Muscle of leg (tissue), 11 donors: ENCODE data around the gene LYST. TPM values are rescaled to one million over a fixed set of nuclear protein-coding genes. Genes with fewer than 3 reads are reported as not detected.
"Not testable (repeated sequence)": the region's sequence is repeated elsewhere in the genome, so short reads cannot be mapped to it uniquely, and the experiment has no call there.

ENCODE experiments used
- DNase-seq: peaks from one replicate; pipeline ENCODE4 v3.0.0; 2013
- H3K27ac ChIP-seq: one replicate; pipeline ENCODE4 v1.5.1; 2013; ENCODE audit warnings: mild to moderate bottlenecking, low read length, control low read depth
- H3K27me3 ChIP-seq: one replicate; pipeline ENCODE4 v1.6.1; 2013; ENCODE audit warnings: low read length; ENCODE audit not compliant: control insufficient read depth, insufficient read depth
- H3K36me3 ChIP-seq: one replicate; pipeline ENCODE4 v1.6.1; 2013; ENCODE audit warnings: low read length; ENCODE audit not compliant: control insufficient read depth, insufficient read depth
- H3K4me1 ChIP-seq: one replicate; pipeline ENCODE4 v1.6.1; 2013; ENCODE audit warnings: low read length; ENCODE audit not compliant: control insufficient read depth, insufficient read depth
- H3K4me3 ChIP-seq: one replicate; pipeline ENCODE4 v1.5.1; 2013; ENCODE audit warnings: low read length, control low read depth
- H3K9me3 ChIP-seq: replicated peaks from 2 replicates; pipeline ENCODE4 v1.6.1; 2013; ENCODE audit warnings: low read depth, low read length; ENCODE audit not compliant: control insufficient read depth
- WGBS: methylation state at CpG from one replicate; pipeline ENCODE4 v1.1.5; 2013; ENCODE audit warnings: missing lambda C conversion rate; ENCODE audit not compliant: insufficient coverage; 5-methylcytosine and 5-hydroxymethylcytosine counted together
- polyA plus RNA-seq, 8 donors: library from polyadenylated mRNA; unstranded; fragments of 120-200 nt; gene quantifications; one replicate each; pipeline versions ENCODE4 v1.2.1 to v1.2.3, GENCODE V29; 2013; ENCODE audit warnings: inconsistent platforms in 1 of 8, low replicate concordance in 1 of 8; ENCODE audit not compliant: insufficient read length in 8 of 8, insufficient read depth in 1 of 8
- total RNA-seq: library from RNA; stranded (reverse); fragments of 120-200 nt; gene quantifications from one replicate; pipeline ENCODE4 v1.2.4, GENCODE V29; 2013

The LYST gene
- total and polyA plus RNA-seq, 9 donors, result 4.2 to 10.2 (median 5.5) TPM

- no peaks in the 10 kb centered on the region for H3K27me3 ChIP-seq
- no peak overlapping the region for H3K4me3 ChIP-seq
- no peaks in the 10 kb centered on the region for H3K9me3 ChIP-seq
- H3K4me1 ChIP-seq, result peaks cover 7% of the 10 kb centered on the region
- no peak overlapping the region for H3K27ac ChIP-seq
- no peaks in the 10 kb centered on the region for H3K36me3 ChIP-seq
- 79% methylated on average over 12 of the region's 12 CpGs for WGBS
- no peak for DNase-seq
Observed at GRCh38 chr1:235907187-235907896, 40.6 kb upstream of the LYST start.

GRCh38 chr1:235906436-235906835 lies 39.7 kb upstream of the LYST start:
- H3K4me1 ChIP-seq, result peaks cover 7% of the 10 kb centered on the region
- no peak overlapping the region for H3K27ac ChIP-seq
- H3K9me3 ChIP-seq, result no peaks in the 10 kb centered on the region
- H3K27me3 ChIP-seq, result no peaks in the 10 kb centered on the region
- 90% methylated on average over 2 of the region's 5 CpGs for WGBS
- no peaks in the 10 kb centered on the region for H3K36me3 ChIP-seq
- DNase-seq, result no peak
- H3K4me3 ChIP-seq, result no peak overlapping the region

DNA sequence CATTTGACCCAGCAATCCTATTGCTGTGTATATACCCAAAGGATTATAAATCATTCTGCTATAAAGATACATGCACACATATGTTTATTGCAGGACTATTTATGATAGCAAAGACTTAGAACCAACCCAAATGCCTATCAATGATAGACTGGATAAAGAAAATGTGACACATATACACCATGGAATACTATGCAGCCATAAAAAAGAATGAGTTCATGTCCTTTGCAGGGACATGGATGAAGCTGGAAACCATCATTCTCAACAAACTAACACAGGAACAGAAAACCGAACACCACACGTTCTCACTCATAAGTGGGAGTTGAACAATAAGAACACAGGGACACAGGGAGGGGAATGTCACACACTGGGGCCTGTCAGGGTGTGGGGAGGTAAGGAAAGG lies 37.1 kb upstream of the LYST start:
- DNase-seq, H3K27me3 ChIP-seq, H3K27ac ChIP-seq, H3K4me1 ChIP-seq, H3K36me3 ChIP-seq, H3K9me3 ChIP-seq, H3K4me3 ChIP-seq: not testable (repeated sequence)
- WGBS, result no CpG with 5 or more reads among the region's 2 CpGs

- 75% methylated on average over 4 of the region's 7 CpGs for WGBS
- no peak for DNase-seq
- Histone ChIP-seq H3K27me3 (no peaks in the 10 kb centered on the region), H3K9me3 (no peaks in the 10 kb centered on the region), H3K4me3 (no peak overlapping the region), H3K36me3 (no peaks in the 10 kb centered on the region), H3K27ac (no peak overlapping the region), H3K4me1 (no peaks in the 10 kb centered on the region)
Observed at GRCh38 chr1:235902677-235903542, 36.2 kb upstream of the LYST start.

GRCh38 chr1:235901461-235901860 lies 34.8 kb upstream of the LYST start:
- Histone ChIP-seq H3K4me3 (no peak overlapping the region), H3K9me3 (no peaks in the 10 kb centered on the region), H3K36me3 (no peaks in the 10 kb centered on the region), H3K27me3 (no peaks in the 10 kb centered on the region), H3K27ac (no peak overlapping the region), H3K4me1 (no peaks in the 10 kb centered on the region)
- WGBS, result no CpG with 5 or more reads among the region's 2 CpGs
- DNase-seq, result no peak

DNA sequence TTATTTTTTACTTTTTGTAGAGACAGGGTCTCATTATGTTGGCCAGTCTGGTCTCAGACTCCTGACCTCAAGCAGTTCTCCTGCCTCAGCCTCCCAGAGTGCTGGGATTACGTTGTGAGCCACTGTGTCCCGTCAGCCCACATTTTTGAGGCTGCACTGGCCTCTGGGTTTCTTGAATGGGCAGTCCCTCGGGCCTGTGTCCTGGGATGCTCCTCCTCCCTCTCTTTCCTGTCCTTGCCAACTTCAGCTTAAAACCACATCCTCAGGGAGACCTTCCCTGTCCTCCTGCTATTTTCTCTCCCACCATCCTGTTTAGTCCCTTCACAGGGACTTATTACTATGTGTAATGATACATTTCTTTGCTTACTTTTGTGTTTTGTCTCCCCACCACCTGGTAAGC lies 31.4 kb upstream of the LYST start:
- no peak for DNase-seq
- H3K27ac ChIP-seq, result no peak overlapping the region
- no peaks in the 10 kb centered on the region for H3K27me3 ChIP-seq
- no peaks in the 10 kb centered on the region for H3K4me1 ChIP-seq
- H3K4me3 ChIP-seq, result no peak overlapping the region
- no peaks in the 10 kb centered on the region for H3K36me3 ChIP-seq
- WGBS, result 66% methylated on average over 3 of the region's 3 CpGs
- H3K9me3 ChIP-seq, result no peaks in the 10 kb centered on the region

- no CpG with 5 or more reads among the region's 2 CpGs for WGBS
- Histone ChIP-seq H3K27me3 (no peaks in the 10 kb centered on the region), H3K27ac (no peak overlapping the region), H3K36me3 (no peaks in the 10 kb centered on the region), H3K9me3 (no peaks in the 10 kb centered on the region), H3K4me3 (no peak overlapping the region), H3K4me1 (no peaks in the 10 kb centered on the region)
- DNase-seq, result no peak
Observed at GRCh38 chr1:235893840-235894239, 27.1 kb upstream of the LYST start.

- WGBS, result 66% methylated on average over 3 of the region's 5 CpGs
- Histone ChIP-seq H3K9me3 (no peaks in the 10 kb centered on the region), H3K36me3 (no peaks in the 10 kb centered on the region), H3K27me3 (no peaks in the 10 kb centered on the region), H3K27ac (no peak overlapping the region), H3K4me1 (no peaks in the 10 kb centered on the region), H3K4me3 (no peak overlapping the region)
- DNase-seq, result peak; percentile 61
Observed at GRCh38 chr1:235892734-235893413, 26.2 kb upstream of the LYST start.

DNA sequence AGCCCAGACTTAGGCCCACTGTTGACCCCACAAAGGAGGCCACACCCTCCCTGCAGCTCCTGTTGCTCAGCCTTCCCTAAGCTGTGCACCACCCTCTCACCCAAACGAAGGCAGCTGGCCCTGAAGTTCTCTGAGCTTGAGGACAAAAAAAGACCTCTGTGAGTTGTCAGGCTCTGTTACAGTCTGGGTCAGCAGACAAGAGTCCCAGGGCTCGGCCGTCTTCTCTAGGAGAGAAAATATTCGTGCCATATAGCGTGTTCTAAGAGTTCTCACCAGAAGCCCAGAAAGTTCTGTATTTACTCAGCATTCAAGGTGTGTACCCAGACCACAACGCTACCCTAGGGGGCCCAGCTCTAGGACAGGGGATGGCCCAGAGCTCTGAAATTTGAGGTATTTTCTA lies 25.5 kb upstream of the LYST start:
- Histone ChIP-seq H3K4me3 (no peak overlapping the region), H3K27me3 (no peaks in the 10 kb centered on the region)

GRCh38 chr1:235888119-235888643 lies 21.5 kb upstream of the LYST start:
- Histone ChIP-seq H3K27me3 (no peaks in the 10 kb centered on the region), H3K27ac (no peak overlapping the region), H3K9me3 (no peaks in the 10 kb centered on the region), H3K4me1 (peaks cover under 1% of the 10 kb centered on the region), H3K4me3 (no peak overlapping the region), H3K36me3 (no peaks in the 10 kb centered on the region)
- WGBS, result 82% methylated on average over 3 of the region's 8 CpGs
- DNase-seq, result no peak

More for the DNA sequence above, 25.5 kb upstream of the LYST start:
- Histone ChIP-seq H3K27ac (no peak overlapping the region), H3K4me1 (no peaks in the 10 kb centered on the region), H3K36me3 (no peaks in the 10 kb centered on the region), H3K9me3 (no peaks in the 10 kb centered on the region)
- no peak for DNase-seq
- 66% methylated on average over 5 of the region's 6 CpGs for WGBS
